GM18519 (cell line): ENCODE data around the gene GINS1.
A peak's percentile ranks its signal among the peaks of the same experiment; 100 is the strongest.

Experiments used
- ATAC-seq: cut with Tn5 transposase; IDR thresholded peaks from one replicate; pipeline ENCODE4 v1.9.1; 2021; ENCODE audit warnings: mild to moderate bottlenecking, moderate library complexity; ENCODE audit not compliant: unreplicated experiment, low FRiP score

Gene GINS1

DNA sequence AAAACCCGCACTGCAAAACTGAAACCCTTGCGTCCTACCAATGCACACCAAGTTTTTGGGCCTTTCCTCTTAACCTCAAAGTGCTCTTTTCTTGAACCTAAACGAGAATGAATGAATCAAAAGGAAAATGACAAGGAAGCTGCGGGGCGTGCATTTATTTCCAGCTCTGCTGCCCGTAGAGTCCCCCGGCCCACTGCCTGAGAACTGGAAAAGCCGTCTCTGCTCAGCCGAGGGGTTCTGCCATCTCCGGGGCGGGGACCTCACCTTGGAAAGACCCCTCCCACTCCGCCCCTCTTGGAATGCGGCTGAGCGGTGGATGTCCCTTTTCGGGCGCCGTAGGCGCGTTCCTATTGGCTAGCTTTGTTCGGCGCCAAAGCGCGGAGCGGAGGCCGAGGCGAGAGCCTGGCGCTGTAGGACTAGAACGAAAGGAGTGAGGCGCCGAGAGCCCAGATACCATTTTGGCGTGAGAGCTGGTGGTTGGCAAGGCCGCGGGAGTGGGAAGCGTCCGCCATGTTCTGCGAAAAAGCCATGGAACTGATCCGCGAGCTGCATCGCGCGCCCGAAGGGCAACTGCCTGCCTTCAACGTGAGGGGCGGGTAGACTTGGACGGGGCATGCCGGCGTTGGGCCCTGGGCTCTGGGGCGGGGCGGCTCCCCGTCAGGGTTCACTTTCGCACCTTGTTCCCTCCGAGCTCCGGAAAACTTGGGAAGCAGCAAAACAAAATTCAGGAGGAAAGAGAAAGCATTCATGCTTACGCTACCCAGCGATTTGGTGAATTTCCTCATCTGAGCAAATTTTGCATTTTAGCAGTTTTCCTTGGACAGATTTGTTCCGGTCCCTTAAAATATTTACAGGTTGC, at the start of gene GINS1:
TSS of gene GINS1 (plus strand) at position 363 of the 859 bp plus-strand sequence. CDS start at position 511, 148 bp downstream.
- ATAC-seq, result peak; percentile 68

DNA sequence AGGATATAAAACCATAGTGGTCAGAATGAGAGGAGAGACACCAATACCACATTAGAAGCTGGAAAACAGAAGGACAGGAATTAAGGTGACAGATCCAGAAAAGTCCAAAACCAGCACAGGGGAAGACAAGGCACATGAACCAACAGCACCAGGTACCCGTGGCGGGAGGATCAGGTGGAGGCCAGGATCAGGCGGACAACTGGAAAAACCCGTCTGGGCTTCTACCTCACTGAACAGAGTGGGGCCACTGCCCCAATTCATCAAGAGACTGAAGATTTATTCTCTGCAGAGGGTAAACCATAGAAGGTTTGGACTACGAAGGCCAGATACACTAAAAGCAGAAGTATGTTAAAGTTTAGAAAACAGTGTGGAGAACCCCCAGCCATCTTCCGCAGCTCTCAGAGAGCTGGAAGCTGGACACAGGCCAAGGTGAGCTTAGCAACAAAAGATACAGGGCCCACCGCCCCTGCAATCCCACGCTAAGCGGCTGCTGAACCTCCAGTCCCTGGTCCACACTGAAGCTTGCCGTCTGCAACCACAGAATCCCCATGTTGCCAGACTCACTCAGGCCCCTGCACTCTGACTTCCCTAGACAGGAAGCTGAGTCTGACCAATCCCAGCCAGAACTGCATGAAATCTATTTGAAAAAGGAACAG, 46.7 kb upstream of the GINS1 start:
- no peak for ATAC-seq

DNA sequence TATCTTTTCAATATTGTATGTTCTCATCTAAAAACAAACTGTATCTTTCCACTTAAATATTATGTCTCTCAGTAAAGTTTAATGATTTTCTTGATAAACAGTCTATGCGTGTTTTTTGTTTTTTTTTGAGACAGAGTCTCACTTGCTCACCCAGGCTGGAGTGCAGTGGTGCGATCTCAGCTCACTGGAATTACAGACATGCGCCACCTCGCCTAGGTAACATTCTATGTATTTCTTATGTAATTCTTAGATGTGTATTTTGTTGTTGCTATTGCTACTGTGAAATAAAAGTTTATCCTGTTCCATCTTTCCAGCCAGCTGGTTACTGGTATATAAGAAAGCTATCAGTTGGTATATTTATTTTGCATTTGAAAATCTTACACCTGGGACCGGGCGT, 46.2 kb upstream of the GINS1 start:
- ATAC-seq, result no peak

DNA sequence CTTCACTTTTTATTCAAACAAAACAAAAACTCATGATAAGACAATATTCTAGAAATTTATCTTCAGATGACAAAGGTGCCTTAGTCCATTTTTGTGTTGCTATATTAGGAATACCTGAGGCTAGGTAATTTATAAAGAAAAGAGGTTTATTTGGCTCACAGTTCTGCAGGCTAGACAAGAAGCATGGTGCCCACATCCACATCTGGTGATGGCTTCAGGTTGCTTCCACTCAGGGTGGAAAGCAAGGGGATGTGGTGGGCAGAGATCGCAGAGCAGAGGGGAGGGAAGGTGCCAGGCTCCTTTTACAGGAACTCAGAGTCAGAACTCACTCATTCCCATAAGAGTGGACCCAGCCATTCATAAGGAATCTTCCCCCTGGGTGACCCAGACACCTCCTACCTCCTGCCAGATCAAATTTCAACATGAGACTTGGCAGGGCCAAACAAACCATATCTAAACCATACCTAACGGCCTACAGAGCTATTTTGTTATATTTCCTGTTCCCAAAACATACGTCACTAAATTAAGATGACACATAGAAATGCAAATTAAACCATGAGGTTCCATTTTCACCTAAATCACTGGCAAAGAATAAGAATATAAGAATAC, 43.2 kb upstream of the GINS1 start:
- no peak for ATAC-seq

DNA sequence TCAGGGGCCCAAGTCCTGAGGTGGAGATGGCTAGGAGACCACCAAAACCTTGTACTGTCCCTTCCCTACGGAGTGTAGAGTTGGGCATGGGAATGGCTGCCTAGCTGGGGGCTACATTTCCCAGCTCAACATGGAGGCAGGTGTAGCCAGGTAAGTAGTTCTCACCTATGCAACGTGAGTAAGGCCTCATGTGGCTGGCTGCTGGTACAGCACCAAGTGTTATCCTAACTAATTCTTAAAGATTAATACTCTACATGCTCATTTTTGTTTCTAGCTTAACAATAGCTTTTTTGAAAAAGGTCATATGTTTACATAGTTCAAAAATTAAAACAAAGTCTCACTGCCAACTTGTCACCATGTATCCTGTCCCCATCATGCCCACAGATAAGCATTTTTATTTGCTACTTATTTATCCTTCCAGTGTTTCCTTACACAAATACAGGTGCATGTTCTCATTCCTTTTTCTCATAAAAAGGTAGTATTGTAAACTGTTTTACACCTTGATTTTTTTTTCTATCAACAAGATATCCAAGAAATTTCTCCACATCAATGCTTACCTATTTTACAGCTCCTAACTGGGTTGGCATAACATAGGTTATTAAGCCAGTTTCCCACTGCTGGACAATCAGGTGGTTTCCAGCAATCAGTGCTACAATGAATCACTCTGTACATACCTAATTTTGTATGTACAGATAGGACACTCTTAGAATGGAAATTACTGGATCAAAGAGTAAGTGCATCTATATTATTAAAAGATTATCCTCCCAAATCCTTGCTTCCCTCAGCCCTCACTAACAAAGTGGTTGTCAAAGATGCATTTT, 42.4 kb upstream of the GINS1 start:
- no peak for ATAC-seq

DNA sequence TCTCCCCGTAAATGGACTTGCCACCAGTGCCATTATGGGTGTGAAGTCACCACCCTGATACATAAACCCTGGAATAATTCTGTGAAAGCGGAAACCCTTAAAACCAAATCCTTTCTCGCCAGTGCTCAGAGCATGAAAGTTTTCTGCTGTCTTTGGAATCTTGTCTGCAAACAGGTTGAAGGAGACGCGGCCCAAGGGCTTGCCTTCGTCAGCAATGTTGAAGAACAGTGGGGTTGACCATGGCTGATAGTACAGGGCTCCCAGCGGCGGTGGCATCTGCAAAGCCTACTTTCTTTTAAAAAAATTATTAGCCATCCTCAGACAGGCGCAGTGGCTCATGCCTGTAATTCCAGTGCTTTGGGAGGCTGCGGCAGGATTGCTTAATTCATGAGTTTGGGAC, 38.9 kb upstream of the GINS1 start:
- no peak for ATAC-seq

DNA sequence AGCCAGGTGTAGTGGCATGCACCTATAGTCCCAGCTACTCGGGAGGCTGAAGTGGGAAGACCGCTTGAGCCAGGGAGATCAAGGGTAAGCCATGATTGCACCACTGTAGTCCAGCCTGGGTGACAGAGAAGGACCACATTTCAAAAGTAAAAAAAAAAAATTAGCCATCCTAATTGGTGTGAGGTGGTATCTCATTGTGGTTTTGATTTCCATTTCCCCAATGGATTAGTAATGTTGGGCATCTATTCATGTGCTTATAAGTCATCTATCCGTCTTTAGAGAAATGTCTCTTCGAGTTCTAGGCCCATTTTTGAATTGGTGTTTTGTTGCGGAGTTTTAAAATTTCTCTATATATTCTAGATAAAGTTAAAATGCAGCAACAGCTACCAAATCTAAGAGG, 38.5 kb upstream of the GINS1 start:
- ATAC-seq, result no peak

DNA sequence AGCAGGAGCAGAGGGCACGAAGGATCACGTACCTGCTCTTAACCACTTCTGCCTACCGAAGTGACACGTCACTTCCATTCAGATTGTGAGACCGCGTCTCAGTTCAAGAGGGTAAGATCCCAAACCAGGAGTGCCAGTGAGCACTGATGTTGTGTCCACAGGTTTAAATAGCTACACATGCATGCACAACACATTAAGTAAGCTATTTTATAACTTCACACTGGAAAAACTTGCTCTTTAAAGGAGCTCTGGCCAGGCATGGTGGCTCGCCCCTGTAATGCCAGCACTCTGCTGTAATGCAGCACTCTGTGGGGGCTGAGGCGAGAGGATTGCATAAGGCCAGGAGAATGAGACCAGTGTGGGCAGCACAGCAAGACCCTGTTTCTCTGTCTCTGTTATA, 37.9 kb upstream of the GINS1 start:
- no peak for ATAC-seq

DNA sequence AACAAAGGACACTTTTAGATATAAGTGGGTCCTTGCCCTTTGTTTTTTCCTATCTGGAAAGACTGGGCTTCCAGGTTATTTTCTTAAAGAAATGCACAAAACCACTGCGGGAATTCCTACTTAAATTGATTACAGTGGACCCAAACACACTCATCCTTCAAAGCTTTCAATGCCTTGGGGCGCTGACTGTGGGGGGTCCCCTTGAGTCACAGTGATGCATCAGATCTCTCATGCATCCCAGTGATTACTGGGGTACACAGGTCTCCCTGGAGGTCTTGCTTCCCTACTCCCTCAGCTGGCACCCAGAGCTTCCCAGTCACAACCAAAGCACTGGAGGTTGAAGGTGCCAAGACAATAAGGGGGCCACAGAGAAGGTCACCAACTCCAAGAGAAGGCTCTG, 37.5 kb upstream of the GINS1 start:
- no peak for ATAC-seq

DNA sequence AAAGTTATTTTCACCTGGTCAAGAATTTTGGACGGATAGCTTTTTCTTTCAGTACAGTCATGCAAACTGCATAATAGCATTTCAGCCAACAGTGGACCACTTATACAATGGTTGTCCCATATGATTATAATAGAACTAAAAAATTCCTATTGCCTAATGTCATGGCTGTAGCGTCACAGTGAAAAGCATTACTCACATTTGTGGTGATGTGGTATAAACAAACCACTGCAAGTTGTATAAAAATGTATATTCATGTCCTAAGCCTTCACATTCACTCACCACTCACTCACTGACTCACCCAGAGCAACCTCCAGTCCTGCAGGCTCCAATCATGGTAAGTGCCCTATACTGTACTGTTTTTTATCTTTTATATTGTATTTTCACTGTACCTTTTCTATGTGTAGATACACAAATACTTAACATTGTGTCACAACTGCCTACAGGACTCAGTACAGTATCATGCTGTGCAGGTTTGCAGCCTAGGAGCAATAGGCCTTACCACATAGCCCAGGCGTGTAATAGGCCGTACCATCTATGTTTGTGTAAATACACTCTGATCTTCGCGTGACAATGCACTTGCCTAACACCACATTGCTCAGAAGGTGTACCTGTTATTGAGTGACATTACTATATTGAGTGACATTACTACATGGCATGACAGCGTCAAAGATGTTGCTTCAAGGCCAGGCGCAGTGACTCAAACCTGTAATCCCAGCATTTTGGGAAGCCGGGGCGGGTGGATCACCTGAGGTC, 34.7 kb upstream of the GINS1 start:
- ATAC-seq, result no peak

DNA sequence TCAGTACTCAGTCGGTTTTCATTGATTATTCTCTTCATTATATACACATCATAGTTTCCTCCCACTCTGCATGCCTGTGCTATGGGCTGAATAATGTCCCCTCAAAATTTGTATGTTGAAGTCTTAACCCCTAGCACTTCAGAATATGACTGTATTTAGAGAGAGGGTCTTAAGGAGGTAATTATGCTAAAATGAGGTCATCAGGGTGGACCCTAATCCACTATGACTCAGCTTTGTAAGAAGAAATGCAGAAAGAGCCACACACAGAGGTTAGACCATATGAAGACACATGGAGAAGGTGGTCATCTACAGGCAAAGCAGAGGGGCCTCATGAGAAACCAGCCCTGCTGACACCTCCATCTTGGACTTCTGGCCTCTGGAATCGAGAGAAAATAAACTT, 32.6 kb upstream of the GINS1 start:
- no peak for ATAC-seq

DNA sequence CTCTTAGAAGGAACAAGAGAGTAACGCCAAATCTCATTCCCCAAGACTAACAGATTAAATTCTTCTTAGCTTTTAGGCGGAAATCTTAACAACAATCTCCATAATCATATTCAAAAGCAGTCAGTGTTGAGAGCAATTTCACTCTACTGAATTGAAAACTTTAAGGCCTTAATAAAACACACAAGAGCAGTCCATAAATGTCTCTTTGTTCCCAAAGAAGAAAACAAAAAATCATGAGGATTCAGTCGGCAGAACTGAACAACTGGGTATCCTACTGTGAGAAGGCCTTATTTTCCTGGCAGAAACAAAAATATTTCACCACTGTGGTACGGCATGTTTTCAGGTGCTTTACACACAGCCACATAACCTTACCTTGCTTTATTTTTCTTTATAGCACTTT, 31.2 kb upstream of the GINS1 start:
- ATAC-seq, result no peak

DNA sequence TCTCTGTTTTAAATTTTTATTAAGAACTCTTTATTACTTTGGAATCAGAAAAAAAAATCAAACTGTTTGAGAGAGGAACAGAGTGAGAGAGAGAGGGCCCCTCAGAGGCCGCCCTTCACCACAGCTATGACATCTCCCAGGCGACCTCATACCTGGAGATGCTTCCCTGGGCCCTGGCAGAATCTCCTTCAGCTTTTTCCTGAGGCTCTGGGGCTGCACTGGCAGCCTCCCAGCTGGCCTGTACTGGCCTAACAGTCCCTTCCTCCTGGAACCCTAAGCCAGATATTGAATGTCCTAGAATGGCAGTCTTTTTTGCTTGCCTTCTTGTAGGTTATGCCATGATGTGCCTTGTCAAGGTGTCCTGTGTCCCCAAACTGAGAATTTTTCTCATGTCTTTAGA, 30.6 kb upstream of the GINS1 start:
- ATAC-seq, result no peak

DNA sequence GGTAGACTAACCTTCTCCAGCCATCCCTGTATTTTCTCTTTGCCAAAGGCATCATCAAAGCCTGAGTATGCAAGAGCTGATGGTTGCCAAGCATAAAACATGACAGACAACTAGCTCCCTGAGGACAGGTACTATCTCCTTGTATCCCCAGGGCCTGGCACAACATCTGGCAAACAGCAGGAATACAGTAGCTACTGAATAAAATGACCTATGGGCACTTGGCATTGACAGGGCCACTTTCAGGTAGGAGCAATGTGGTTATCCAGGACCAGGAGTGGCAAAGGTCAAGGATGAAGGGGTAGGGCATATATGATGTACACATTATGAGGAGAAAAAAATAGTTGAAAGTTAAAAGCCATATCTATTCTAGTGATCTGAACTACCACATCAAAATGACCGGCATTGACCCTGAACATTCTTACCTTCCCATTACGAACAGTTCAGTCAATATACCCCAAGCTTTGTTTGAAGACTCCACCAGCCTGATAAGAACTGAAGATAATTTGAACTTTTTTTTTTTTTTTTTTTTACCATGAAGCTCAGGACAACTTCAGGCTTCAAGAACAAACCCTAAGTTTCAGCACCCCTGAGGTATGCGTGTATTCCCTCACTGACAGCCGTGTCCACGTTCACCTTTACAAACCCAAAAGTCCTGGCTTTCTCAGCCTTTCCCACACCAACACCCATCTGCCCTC, 29.1 kb upstream of the GINS1 start:
- ATAC-seq, result no peak

DNA sequence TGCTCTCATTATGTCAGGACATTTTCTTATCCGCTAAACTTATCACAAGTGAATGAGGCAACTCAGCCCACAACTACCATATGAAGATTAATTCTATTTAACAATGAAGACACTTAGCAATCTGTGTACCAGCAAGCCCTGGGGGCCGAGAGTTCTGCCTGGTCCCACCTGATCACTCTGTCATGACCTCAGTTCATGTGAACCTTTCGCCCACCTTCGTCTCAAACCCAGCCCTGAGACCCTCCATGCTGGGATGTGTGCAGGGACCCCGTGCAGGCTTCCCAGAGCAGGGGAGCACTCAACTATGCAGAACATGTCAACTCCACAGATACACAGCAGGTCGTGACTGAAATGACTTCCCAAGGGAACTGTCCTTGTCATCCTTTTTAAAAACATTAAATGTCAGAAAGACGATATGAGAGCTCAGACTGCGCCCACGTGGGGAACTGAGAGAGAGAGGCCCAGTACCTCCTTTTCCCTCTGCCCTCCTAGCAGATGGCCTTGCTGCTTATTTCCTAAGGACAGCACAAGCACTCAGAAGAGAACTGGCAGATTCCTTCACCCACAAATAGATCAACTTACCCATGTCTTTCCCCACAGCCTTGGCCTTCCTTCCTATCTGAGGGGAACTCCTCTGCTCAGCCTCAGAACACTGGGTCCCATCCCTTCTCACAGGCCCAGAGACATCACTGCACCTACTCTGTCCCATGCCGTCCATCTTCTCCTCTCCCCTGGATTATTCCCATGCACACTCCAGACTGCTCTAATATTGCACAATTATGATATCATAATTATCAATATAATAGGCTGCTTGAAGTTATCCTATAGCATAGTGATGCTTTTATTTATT, 28.4 kb upstream of the GINS1 start:
- ATAC-seq, result no peak

DNA sequence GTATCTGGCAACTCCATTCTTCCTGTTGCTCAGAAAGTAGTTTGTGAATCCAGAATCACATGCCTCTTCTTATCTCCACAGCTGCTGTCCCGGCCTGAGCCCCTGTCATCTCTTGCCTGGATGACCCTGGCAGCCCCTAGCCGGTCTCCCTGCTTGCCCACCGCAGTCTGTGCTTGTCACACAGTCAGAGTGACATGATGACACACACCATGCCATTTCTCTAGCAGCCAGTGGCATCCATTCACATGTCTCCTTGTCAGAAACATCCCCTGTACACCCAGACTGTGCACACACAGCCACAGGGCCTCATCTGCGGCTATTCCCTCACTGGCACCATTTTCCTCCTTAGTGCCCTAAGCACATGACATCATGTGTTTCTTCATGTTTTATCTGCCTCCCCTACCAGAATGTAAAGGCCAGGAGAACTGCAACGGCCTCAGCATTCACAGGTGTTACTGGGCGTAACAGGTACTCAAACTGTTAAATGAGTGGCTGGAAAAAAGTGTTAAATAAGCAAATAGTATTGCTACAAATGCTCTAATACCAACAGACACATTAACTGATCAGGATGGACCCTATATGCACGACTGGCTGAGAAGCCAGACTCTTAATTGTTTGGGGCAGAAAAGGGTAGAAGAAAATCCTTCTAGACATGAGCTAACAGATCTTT, 26.4 kb upstream of the GINS1 start:
- no peak for ATAC-seq

DNA sequence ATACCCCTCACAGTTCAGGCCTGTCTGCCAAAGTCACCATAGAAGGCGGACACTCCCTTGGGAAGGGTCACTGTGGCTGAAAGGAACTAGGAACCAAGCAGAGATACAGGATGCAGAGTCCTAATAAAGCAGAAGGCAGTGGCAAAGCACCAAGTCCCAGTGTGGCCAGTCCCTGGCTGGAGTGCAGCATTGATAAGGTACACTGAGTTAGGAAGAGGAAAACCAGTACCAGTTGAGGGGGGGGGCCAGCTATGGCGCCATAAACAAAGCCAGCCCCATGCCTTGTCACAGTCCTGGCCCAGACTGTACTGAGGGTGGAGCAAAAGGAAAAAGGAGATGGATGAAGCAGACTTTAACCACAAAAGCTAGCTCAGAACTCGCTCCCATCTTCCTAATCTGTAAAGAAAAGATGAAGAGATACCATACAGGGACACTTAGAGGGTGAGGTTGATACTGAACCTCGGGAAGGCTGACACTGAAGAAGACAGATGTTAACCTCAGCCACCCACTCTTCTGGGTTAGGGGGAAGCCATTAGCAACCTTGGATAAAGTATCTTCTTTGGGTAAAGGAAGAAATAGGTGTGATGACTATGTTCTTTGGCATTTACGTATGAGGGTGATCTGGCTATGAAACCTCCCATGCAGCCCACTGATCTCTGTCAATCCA, 24.6 kb upstream of the GINS1 start:
- no peak for ATAC-seq
